Stomach (tissue), 9 donors: Measurements from ENCODE around the gene SMCO4. TPM values are rescaled to one million over a fixed set of nuclear protein-coding genes. Genes with fewer than 3 reads are reported as not detected.

Source experiments
- DNase-seq, 2 donors: peaks; one replicate each; pipeline versions ENCODE4 v3.0.0 to v3.0.0-alpha.2; 2013 to 2019
- H3K27ac ChIP-seq, 5 donors: fragments of 200-600 bp in 4 of 5; sonication (generic) in 4 of 5; one replicate each; pipeline ENCODE4 v1.5.1; 2013 to 2019; ENCODE audit warnings: mild to moderate bottlenecking in 1 of 5, moderate library complexity in 1 of 5
- H3K27me3 ChIP-seq, 3 donors: fragments of 200-600 bp; sonication (generic); one replicate each; pipeline ENCODE4 v1.5.1; 2017 to 2019; ENCODE audit warnings: mixed run types in 1 of 3
- H3K36me3 ChIP-seq, 4 donors: fragments of 200-600 bp; sonication (generic); 1 replicate in 3 of 4; 2 replicates in 1 of 4; pipeline ENCODE4 v1.5.1; 2016 to 2019
- H3K4me1 ChIP-seq, 4 donors: fragments of 200-600 bp; sonication (generic); one replicate each; pipeline ENCODE4 v1.5.1; 2016 to 2019
- H3K4me3 ChIP-seq, 4 donors: fragments of 200-600 bp; sonication (generic) in 3 of 4; one replicate each; pipeline ENCODE4 v1.5.1; 2016 to 2019; ENCODE audit warnings: mild to moderate bottlenecking in 1 of 4
- H3K9me3 ChIP-seq, 4 donors: fragments of 200-600 bp; sonication (generic); one replicate each; pipeline ENCODE4 v1.5.1; 2016 to 2019
- EP300 ChIP-seq: sonication (generic); formaldehyde crosslinking; IDR thresholded peaks from one replicate; pipeline ENCODE4 v1.6.1; 2017; ENCODE audit warnings: antibody characterized with exemption
- POLR2A ChIP-seq, 4 donors: fragments of 450-650 bp; IDR thresholded peaks; one replicate each; pipeline ENCODE4 v1.6.1; 2016; ENCODE audit warnings: antibody characterized with exemption in 4 of 4, control low read depth in 2 of 4, mild to moderate bottlenecking in 1 of 4, moderate library complexity in 1 of 4
- POLR2AphosphoS5 ChIP-seq, 3 donors: sonication (generic); formaldehyde crosslinking; IDR thresholded peaks; one replicate each; pipeline ENCODE4 v1.6.1; 2016; ENCODE audit warnings: antibody characterized with exemption in 3 of 3
- WGBS, 5 donors: extraction: QIAGEN DNeasy Blood & Tissue Kit in 3 of 5; methylation state at CpG; one replicate each; pipeline versions ENCODE4 v1.1.5 to v1.1.7; 2013 to 2018; 5-methylcytosine and 5-hydroxymethylcytosine counted together
- intact Hi-C: fragments of 100-400 bp; cut with DNase I; formaldehyde crosslinking; loops from one replicate; pipeline ENCODE4 v1.15.1; 2023; ENCODE audit warnings: low total_unique reads
- polyA plus RNA-seq, 3 donors: library from polyadenylated mRNA; stranded (reverse); fragments of 200-250 nt; gene quantifications; one replicate each; pipeline ENCODE4 v1.2.3, GENCODE V29; 2013
- total RNA-seq, 5 donors: library from RNA; depleted of rRNA; stranded (reverse); fragments of >200 nt; gene quantifications; one replicate each; pipeline versions ENCODE4 v1.1.0 to v1.2.3, GENCODE V29; 2014 to 2016
- TF ChIP-seq, protein P1 (sequence below), 7 experiments: fragments of 450-650 bp in 4 of 7; fragments of 200-600 bp in 3 of 7; sonication (generic) in 3 of 7; IDR thresholded peaks; one replicate each; pipeline ENCODE4 v1.5.1; 2016 to 2019; ENCODE audit warnings: antibody characterized with exemption in 7 of 7, control low read depth in 2 of 7, mild to moderate bottlenecking in 1 of 7
- donor health status: healthy with polysubstance abuse.
- donor health status: Bipolar disorder and iron deficiency.
- donor health status: healthy.

Gene SMCO4
- total and polyA plus RNA-seq, 8 donors, result 2.9 to 306 (median 25.1) TPM; not detected in 1

DNA sequence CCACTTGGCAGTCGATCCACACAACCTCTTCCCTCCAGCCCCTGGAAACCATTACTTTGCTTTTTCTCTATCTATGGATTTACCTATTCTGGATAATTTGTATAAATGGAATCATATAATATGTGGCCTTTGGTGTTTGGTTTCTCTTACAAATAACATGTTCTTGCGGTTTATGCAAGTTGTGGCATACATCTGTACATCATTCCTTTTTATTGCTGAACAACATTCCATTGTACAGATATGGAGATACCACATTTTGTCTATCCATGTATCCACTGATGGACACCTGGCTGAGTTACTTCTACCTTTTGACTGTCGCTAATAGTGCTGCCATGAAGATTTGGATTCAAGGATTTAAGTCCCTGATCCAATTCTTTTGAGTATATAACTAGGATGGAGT lies 25.1 kb downstream of the SMCO4 start:
- Histone ChIP-seq H3K4me3 (no peak overlapping the region), H3K27me3 (no peaks in the 10 kb centered on the region), H3K9me3 (no peaks in the 10 kb centered on the region), H3K27ac (no peak overlapping the region), H3K36me3 (no peaks in the 10 kb centered on the region), H3K4me1 (peaks cover 0 to 29% (median 8%) of the 10 kb centered on the region in 4 donors)
- intact Hi-C loops, result no loop called here
- DNase-seq, result no peak
- 95 to 99% (median 97%) methylated on average over 3 of the region's 3 CpGs for WGBS, 5 donors
- TF ChIP-seq POLR2AphosphoS5 (IDR thresholded peaks at IDR 0.05), result no peak
- TF ChIP-seq, protein P1, sequence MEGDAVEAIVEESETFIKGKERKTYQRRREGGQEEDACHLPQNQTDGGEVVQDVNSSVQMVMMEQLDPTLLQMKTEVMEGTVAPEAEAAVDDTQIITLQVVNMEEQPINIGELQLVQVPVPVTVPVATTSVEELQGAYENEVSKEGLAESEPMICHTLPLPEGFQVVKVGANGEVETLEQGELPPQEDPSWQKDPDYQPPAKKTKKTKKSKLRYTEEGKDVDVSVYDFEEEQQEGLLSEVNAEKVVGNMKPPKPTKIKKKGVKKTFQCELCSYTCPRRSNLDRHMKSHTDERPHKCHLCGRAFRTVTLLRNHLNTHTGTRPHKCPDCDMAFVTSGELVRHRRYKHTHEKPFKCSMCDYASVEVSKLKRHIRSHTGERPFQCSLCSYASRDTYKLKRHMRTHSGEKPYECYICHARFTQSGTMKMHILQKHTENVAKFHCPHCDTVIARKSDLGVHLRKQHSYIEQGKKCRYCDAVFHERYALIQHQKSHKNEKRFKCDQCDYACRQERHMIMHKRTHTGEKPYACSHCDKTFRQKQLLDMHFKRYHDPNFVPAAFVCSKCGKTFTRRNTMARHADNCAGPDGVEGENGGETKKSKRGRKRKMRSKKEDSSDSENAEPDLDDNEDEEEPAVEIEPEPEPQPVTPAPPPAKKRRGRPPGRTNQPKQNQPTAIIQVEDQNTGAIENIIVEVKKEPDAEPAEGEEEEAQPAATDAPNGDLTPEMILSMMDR (IDR thresholded peaks at IDR 0.05), result no peak

DNA sequence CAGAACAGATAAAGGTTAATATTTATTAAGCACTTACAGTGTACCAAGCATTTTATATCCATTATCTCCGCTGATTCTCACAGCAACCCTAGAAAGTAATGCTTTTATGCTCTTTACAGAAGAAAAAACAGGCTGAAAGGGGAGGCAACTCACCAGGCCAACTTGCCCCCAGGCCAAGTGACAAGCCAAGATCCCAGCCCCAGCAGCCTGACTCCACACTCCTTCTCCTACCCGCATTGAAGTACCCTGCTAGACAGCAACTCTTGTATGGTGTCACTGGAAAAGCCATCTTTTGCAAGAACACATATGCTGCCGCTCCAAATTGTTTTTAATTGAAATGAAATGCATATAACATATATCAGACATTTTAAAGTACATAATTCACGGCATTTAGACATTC lies 25.6 kb downstream of the SMCO4 start:
- intact Hi-C loops, result no loop called here
- WGBS, 5 donors, result 91 to 97% (median 95%) methylated on average over 4 of the region's 4 CpGs
- H3K27me3 ChIP-seq, result no peaks in the 10 kb centered on the region
- TF ChIP-seq, protein P1 (IDR thresholded peaks at IDR 0.05), result no peak
- TF ChIP-seq POLR2AphosphoS5 (IDR thresholded peaks at IDR 0.05) (no peak), EP300 (no peak), POLR2A (IDR thresholded peaks at IDR 0.05) (no peak)
- no peak overlapping the region for H3K4me3 ChIP-seq
- H3K4me1 ChIP-seq, result peaks cover 0 to 29% (median 7%) of the 10 kb centered on the region in 4 donors
- DNase-seq, result no peak
- H3K27ac ChIP-seq, result no peak overlapping the region
- no peaks in the 10 kb centered on the region for H3K36me3 ChIP-seq
- no peaks in the 10 kb centered on the region for H3K9me3 ChIP-seq

DNA sequence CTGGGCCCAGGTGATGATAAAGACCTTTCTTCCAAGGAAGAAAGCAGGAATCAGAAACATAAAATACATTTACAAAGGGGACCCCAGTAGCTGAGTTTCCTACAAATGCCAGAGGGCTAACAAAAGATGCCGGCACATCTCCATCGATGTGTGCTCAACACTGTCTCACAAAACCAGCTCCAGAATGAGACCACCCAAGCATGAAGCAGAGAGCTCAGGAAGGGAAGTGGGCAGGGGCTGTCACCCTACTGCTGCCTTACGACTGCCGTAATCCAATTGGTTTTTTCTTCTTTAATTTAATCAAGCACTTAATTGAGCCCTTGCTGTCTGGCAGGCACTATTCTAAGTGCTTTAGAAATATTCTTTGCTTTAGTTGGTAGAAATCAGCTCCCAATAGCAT lies 26.1 kb downstream of the SMCO4 start:
- TF ChIP-seq EP300 (no peak), POLR2A (IDR thresholded peaks at IDR 0.05) (no peak), POLR2AphosphoS5 (IDR thresholded peaks at IDR 0.05) (no peak)
- TF ChIP-seq, protein P1 (IDR thresholded peaks at IDR 0.05), result no peak
- 90 to 97% (median 95%) methylated on average over 4 of the region's 4 CpGs for WGBS, 5 donors
- intact Hi-C loops, result no loop called here
- Histone ChIP-seq H3K9me3 (no peaks in the 10 kb centered on the region), H3K4me1 (peaks cover 0 to 29% (median 6%) of the 10 kb centered on the region in 4 donors), H3K36me3 (no peaks in the 10 kb centered on the region), H3K27me3 (no peaks in the 10 kb centered on the region), H3K4me3 (no peak overlapping the region), H3K27ac (no peak overlapping the region)
- no peak for DNase-seq

GRCh38 chr11:93515441-93516025 lies 27.7 kb downstream of the SMCO4 start:
- TF ChIP-seq POLR2A (IDR thresholded peaks at IDR 0.05), result no peak
- TF ChIP-seq, protein P1 (IDR thresholded peaks at IDR 0.05), result no peak
- no peak for TF ChIP-seq EP300
- no peak for TF ChIP-seq POLR2AphosphoS5 (IDR thresholded peaks at IDR 0.05)
- Histone ChIP-seq H3K4me3 (no peak overlapping the region), H3K27me3 (no peaks in the 10 kb centered on the region), H3K36me3 (no peaks in the 10 kb centered on the region), H3K4me1 (peaks cover 0 to 18% (median 4%) of the 10 kb centered on the region in 4 donors), H3K9me3 (no peaks in the 10 kb centered on the region), H3K27ac (no peak overlapping the region)
- WGBS, 5 donors, result 55 to 79% (median 77%) methylated on average over 5 of the region's 5 CpGs
- intact Hi-C loops, result no loop called here
- DNase-seq, result no peak
